ENCODE measurements around the gene HES4.
"Not testable (repeated sequence)": the region's sequence is repeated elsewhere in the genome, so short reads cannot be mapped to it uniquely, and the experiment has no call there.

Gene HES4

DNA sequence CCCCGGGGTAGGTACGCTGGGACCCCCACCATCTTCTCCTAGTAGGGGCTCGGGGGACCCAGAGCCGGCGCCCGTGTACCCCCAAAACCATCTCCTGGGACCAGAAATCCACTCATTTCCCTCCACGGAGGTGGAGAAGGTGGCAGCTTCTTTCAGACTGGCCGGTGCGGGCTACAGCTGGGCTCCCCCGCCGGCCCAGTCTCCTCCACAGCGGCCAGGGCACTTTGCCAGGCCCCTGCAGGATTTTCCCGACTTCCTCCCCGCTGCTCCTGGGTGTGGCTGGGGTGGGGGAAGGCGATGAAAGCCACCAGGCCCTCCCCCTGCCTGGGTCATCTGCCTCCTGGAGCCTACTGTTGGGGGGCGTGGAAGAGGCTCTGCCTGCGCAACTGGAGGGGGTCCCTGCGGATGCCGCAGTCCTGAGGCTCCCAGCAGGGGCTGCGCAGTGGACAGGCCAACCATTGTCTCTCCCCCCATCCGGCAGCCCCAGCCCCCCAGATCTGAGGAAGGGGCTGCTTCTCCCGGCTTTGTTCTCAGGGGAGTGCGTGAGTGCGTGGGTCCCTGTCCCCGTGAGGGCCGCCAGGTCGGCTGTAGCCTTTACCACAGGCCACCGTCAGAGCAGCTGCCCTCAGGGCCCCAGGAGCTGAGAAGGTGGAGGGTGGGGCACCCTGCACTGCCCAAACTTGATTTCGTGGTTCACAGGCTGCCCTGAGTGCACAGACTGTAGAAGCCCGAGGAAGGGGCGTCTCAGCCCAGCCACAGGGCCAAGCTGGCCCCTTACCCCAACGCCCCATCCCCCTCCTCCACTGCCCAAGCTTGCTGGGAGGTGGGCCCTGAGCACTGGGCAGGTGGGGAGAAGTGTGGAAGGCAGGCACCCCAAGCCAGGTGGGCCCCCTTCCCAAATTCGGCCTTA lies 21.4 kb upstream of the HES4 start:
- no peaks in the 10 kb centered on the region for H3K27me3 ChIP-seq (ENCODE audit: insufficient read depth, poor library complexity, severe bottlenecking)
- H3K27ac ChIP-seq (ENCODE audit: poor library complexity, severe bottlenecking), result peak overlapping the region; percentile 96
- no peak for TF ChIP-seq CTCF (IDR thresholded peaks at IDR 0.05; ENCODE audit: poor library complexity, severe bottlenecking)
- DNase-seq (ENCODE audit: low spot score) (no peak), ATAC-seq (ENCODE audit: low read depth) (peak; percentile 44)
- peaks cover 29% of the 10 kb centered on the region for H3K4me1 ChIP-seq (ENCODE audit: insufficient read depth, poor library complexity, severe bottlenecking)
- H3K9me3 ChIP-seq (ENCODE audit: severe bottlenecking), result no peaks in the 10 kb centered on the region
- peak overlapping the region; percentile 99 for H3K4me3 ChIP-seq (ENCODE audit: severe bottlenecking)
- peaks cover 36% of the 10 kb centered on the region for H3K36me3 ChIP-seq (ENCODE audit: low read depth)

DNA sequence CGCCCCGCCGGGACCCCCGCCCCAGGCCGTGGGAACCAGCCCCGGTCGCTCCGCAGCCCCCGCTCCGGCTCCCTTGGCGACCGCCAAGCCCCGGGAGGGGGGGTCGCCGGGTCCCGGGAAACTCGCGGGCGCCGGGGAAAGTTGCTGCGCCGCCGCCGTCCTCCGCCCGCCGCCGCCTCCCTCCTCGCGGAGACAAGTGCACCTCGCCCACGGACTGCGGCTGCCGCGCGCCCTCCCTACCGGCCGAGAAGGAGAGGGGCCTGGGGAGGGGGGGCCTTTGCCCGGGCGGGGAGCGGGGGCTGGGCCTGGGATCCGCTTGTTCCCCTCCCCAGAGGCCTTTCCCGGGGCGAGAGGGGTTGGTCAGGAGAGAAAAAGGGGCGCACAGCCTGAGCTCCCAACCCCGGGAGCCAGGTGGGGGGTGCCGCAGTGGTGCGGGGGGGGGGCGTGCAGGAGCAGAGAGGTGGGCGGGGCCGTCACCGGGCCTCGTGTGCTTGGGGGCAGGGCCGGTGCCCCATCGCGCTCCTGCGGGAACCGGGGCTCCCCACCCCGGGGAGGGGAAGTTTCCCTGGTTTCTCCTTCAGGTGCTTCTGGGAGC lies 20.6 kb upstream of the HES4 start:
- peak overlapping the region; percentile 99 for H3K4me3 ChIP-seq (ENCODE audit: severe bottlenecking)
- TF ChIP-seq CTCF (IDR thresholded peaks at IDR 0.05; ENCODE audit: poor library complexity, severe bottlenecking), result no peak
- ATAC-seq (ENCODE audit: low read depth) (no peak), DNase-seq (ENCODE audit: low spot score) (no peak)
- no peaks in the 10 kb centered on the region for H3K9me3 ChIP-seq (ENCODE audit: severe bottlenecking)
- peaks cover 23% of the 10 kb centered on the region for H3K4me1 ChIP-seq (ENCODE audit: insufficient read depth, poor library complexity, severe bottlenecking)
- H3K27me3 ChIP-seq (ENCODE audit: insufficient read depth, poor library complexity, severe bottlenecking), result no peaks in the 10 kb centered on the region
- H3K36me3 ChIP-seq (ENCODE audit: low read depth), result peaks cover 29% of the 10 kb centered on the region
- peak overlapping the region; percentile 96 for H3K27ac ChIP-seq (ENCODE audit: poor library complexity, severe bottlenecking)

GRCh38 chr1:1020000-1020404 lies 20.1 kb upstream of the HES4 start, which contains the start of gene AGRN:
Gene AGRN (plus strand): TSS chr1:1020120. CDS start chr1:1020173, 53 bp downstream.
- H3K27me3 ChIP-seq (ENCODE audit: insufficient read depth, poor library complexity, severe bottlenecking), result no peaks in the 10 kb centered on the region
- TF ChIP-seq CTCF (IDR thresholded peaks at IDR 0.05; ENCODE audit: poor library complexity, severe bottlenecking), result no peak
- no peaks in the 10 kb centered on the region for H3K9me3 ChIP-seq (ENCODE audit: severe bottlenecking)
- H3K4me1 ChIP-seq (ENCODE audit: insufficient read depth, poor library complexity, severe bottlenecking), result peaks cover 23% of the 10 kb centered on the region
- H3K27ac ChIP-seq (ENCODE audit: poor library complexity, severe bottlenecking), result peak within 1 kb of the TSS; percentile 96
- peaks cover 28% of the 10 kb centered on the region for H3K36me3 ChIP-seq (ENCODE audit: low read depth)
- DNase-seq (ENCODE audit: low spot score) (no peak), ATAC-seq (ENCODE audit: low read depth) (no peak)
- peak within 1 kb of the TSS; percentile 99 for H3K4me3 ChIP-seq (ENCODE audit: severe bottlenecking)

DNA sequence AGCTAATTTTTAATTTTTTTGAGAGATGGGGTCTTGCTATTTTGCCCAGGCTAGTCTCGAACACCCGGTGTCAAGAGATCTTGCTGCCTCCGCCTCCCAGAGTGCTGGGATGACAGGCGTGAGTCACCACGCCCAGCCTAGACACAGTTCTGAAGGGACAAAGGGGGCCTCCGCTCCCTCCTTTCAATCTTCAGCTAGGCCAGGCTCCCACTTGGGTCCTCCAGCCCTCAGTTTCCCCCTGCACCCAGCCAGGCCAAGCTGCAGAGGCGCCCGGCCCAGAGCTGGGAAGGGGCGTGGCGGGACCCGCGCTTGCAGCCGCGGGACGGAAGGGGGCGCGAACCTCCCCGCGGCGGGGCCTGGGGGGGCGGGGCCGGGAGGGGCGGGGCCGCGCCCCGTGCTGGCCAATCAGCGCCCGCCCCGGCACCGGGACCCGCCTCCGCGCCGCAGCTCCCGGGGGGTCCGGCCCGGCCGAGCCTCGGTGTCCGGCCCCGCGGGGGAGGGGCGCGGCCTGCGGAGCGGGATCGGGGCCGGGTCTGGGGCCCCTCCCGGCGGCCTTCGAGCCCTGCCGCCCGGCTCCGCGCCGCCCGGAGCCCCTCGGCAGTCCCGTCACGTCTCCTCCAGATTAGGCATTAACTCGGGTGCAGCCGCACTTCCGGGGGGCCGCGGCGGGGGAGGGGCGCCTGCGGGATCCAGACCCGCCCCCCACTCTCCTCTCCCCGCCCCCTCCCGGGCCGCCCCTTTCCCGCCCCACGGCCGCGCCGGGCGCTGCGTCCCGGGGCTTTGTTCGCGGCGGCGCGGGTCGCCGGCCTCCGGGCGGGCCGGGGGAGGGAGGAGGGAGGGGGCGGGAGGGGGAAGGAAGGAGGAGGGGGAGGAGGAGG lies 19.5 kb upstream of the HES4 start:
- DNase-seq (ENCODE audit: low spot score) (no peak), ATAC-seq (ENCODE audit: low read depth) (peak; percentile 35)
- Histone ChIP-seq H3K27ac (ENCODE audit: poor library complexity, severe bottlenecking) (peak overlapping the region; percentile 96), H3K4me1 (ENCODE audit: insufficient read depth, poor library complexity, severe bottlenecking) (peaks cover 21% of the 10 kb centered on the region), H3K9me3 (ENCODE audit: severe bottlenecking) (no peaks in the 10 kb centered on the region), H3K27me3 (ENCODE audit: insufficient read depth, poor library complexity, severe bottlenecking) (no peaks in the 10 kb centered on the region), H3K36me3 (ENCODE audit: low read depth) (peaks cover 25% of the 10 kb centered on the region), H3K4me3 (ENCODE audit: severe bottlenecking) (peak overlapping the region; percentile 47)
- TF ChIP-seq CTCF (IDR thresholded peaks at IDR 0.05; ENCODE audit: poor library complexity, severe bottlenecking), result peak; percentile 80

DNA sequence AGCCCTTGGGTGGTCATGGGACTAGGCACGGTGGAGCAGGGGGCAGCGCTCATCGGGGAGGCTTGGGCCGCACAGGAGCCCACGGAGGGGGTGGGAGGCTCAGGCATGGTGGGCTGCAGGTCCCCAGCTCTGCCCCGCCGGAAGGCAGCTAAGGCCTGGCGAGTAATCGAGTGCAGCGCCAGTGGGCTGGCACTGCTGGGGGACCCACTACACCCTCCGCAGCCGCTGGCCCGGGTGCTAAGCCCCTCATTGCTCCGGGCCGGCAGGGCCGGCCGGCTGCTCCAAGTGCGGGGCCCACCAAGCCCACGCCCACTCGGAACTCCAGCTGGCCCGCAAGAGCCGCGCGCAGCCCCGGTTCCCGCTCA lies 18.4 kb upstream of the HES4 start:
- H3K9me3 ChIP-seq (ENCODE audit: severe bottlenecking); H3K27ac ChIP-seq (ENCODE audit: poor library complexity, severe bottlenecking); H3K27me3 ChIP-seq (ENCODE audit: insufficient read depth, poor library complexity, severe bottlenecking); DNase-seq (ENCODE audit: low spot score); ATAC-seq (ENCODE audit: low read depth); H3K4me3 ChIP-seq (ENCODE audit: severe bottlenecking): not testable (repeated sequence)
- H3K4me1 ChIP-seq (ENCODE audit: insufficient read depth, poor library complexity, severe bottlenecking), result peaks cover 10% of the 10 kb centered on the region
- peaks cover 14% of the 10 kb centered on the region for H3K36me3 ChIP-seq (ENCODE audit: low read depth)

DNA sequence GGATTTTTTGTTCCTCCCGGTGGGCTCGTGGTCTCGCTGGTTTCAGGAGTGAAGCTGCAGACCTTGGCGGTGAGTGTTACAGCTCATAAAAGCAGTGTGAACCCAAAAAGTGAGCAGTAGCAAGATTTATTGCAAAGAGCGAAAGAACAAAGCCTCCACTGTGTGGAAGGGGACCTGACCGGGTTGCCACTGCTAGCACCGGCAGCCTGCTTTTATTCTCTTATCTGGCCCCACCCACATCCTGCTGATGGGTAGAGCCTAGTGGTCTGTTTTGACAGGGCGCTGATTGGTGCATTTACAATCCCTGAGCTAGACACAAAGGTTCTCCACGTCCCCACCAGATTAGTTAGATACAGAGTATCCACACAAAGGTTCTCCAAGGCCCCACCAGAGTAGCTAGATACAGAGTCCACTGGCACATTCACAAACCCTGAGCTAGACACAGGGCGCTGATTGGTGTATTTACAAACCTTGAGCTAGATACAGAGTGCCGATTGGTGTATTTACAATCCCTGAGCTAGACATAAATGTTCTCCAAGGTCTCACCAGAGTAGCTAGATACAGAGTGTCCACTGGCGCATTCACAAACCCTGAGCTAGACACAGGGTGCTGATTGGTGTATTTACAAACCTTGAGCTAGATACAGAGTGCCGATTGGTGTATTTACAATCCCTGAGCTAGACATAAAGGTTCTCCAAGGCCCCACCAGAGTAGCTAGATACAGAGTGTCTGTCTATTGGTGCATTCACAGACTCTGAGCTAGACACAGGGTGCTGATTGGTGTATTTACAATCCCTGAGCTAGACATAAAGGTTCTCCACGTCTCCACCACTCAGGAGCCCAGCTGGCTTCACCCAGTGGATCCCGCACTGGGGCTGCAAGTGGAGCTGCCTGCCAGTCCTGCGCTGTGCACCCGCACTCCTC lies 17.8 kb upstream of the HES4 start:
- not testable (repeated sequence) for H3K9me3 ChIP-seq (ENCODE audit: severe bottlenecking); H3K27me3 ChIP-seq (ENCODE audit: insufficient read depth, poor library complexity, severe bottlenecking); H3K4me3 ChIP-seq (ENCODE audit: severe bottlenecking); DNase-seq (ENCODE audit: low spot score); ATAC-seq (ENCODE audit: low read depth); H3K36me3 ChIP-seq (ENCODE audit: low read depth); H3K4me1 ChIP-seq (ENCODE audit: insufficient read depth, poor library complexity, severe bottlenecking); H3K27ac ChIP-seq (ENCODE audit: poor library complexity, severe bottlenecking)
